Psoas muscle (tissue), 8 donors: ENCODE measurements around the gene FHDC1. TPM values are rescaled to one million over a fixed set of nuclear protein-coding genes. Genes with fewer than 3 reads are reported as not detected.

ENCODE experiments used
- ATAC-seq, 4 donors: fragments of 200-7000 bp; cut with Tn5 transposase; one replicate each; pipeline ENCODE4 v1.9.1; 2020; ENCODE audit warnings: moderate library complexity in 3 of 4, mild to moderate bottlenecking in 2 of 4
- DNase-seq, 2 donors: peaks; one replicate each; pipeline ENCODE4 v3.0.0-alpha.2; 2020
- H3K27ac ChIP-seq: fragments of 200-600 bp; one replicate; pipeline ENCODE4 v1.8.0; 2022
- H3K27me3 ChIP-seq, 3 donors: fragments of 200-600 bp in 1 of 3; one replicate each; pipeline versions ENCODE4 v1.6.1 to v1.8.0; 2013 to 2022; ENCODE audit warnings: low read length in 2 of 3, mild to moderate bottlenecking in 2 of 3, moderate library complexity in 1 of 3; ENCODE audit not compliant: insufficient read depth in 3 of 3
- H3K36me3 ChIP-seq, 2 donors: fragments of 200-600 bp in 1 of 2; one replicate each; pipeline versions ENCODE4 v1.6.1 to v1.8.0; 2013 to 2022; ENCODE audit warnings: low read depth in 1 of 2, mild to moderate bottlenecking in 1 of 2, moderate library complexity in 1 of 2; ENCODE audit not compliant: insufficient read depth in 1 of 2
- H3K4me1 ChIP-seq: fragments of 200-600 bp; one replicate; pipeline ENCODE4 v1.8.0; 2022
- H3K4me3 ChIP-seq: fragments of 200-600 bp; one replicate; pipeline ENCODE4 v1.8.0; 2022; ENCODE audit warnings: mild to moderate bottlenecking
- H3K9me3 ChIP-seq: fragments of 200-600 bp; one replicate; pipeline ENCODE4 v1.8.0; 2022
- CTCF ChIP-seq: fragments of 200-600 bp; IDR thresholded peaks from one replicate; pipeline ENCODE4 v1.8.0; 2022; ENCODE audit warnings: antibody characterized with exemption
- WGBS, 3 donors: extraction: QIAGEN DNeasy Blood & Tissue Kit; methylation state at CpG; one replicate each; pipeline versions ENCODE4 v1.1.6 to v1.1.7; 2013; 5-methylcytosine and 5-hydroxymethylcytosine counted together
- intact Hi-C, 2 donors: fragments of 100-400 bp; cut with DNase I; formaldehyde crosslinking; loops; one replicate each; pipeline versions ENCODE4 v1.11.0 to v1.14.2; 2022
- polyA plus RNA-seq, 3 donors: library from polyadenylated mRNA; stranded (reverse); fragments of 200-250 nt; gene quantifications; one replicate each; pipeline ENCODE4 v1.2.3, GENCODE V29; 2013
- total RNA-seq, 4 donors: library from RNA; stranded (reverse); fragmentation: NEBNext Ultra II Directional in 2 of 4; extraction: Animal tissue kit (Norgen Biotek cat#: 25700) in 2 of 4; gene quantifications; one replicate each; pipeline versions ENCODE4 v1.2.1 to v1.2.4, GENCODE V29; 2021 to 2023
- donor health status: healthy with polysubstance abuse.
- donor health status: DM: no; HTN: no; CAD: no; lungs with moderate emphysema.
- donor health status: Bipolar disorder and iron deficiency.
- donor health status: healthy.
- donor health status: DM: yes; HTN: yes; CAD: no.
- donor health status: DM: no; HTN: no; CAD: no.
- donor health status: DM: no; HTN: no; CAD: no.
- donor health status: DM: yes; HTN: yes; CAD: no.

FHDC1 gene
- total and polyA plus RNA-seq, 7 donors = 0.27 to 2.8 (median 0.38) TPM

- TF ChIP-seq CTCF = no peak
- no peaks in the 10 kb centered on the region for H3K36me3 ChIP-seq
- peaks cover 0 to 4% (median 0%) of the 10 kb centered on the region in 3 donors for H3K27me3 ChIP-seq
- H3K4me1 ChIP-seq = no peaks in the 10 kb centered on the region
- no peak for DNase-seq
- H3K27ac ChIP-seq = no peak overlapping the region
- no peak for ATAC-seq
- H3K4me3 ChIP-seq = no peak overlapping the region
- no peaks in the 10 kb centered on the region for H3K9me3 ChIP-seq
- intact Hi-C loops = no loop called here
- WGBS, 3 donors = 69 to 85% (median 78%) methylated on average over 12 of the region's 12 CpGs
These were observed 63.4 kb downstream of the FHDC1 start for GRCh38 chr4:152999346-153000075.

- intact Hi-C loops = no loop called here
These were observed 63.9 kb downstream of the FHDC1 start for GRCh38 chr4:153000076-153000420.

GRCh38 chr4:153001626-153002025 is 65.5 kb downstream of the FHDC1 start:
- ATAC-seq (no peak), DNase-seq (no peak)
- Histone ChIP-seq H3K4me3 (no peak overlapping the region), H3K36me3 (no peaks in the 10 kb centered on the region), H3K27me3 (no peaks in the 10 kb centered on the region), H3K4me1 (no peaks in the 10 kb centered on the region), H3K27ac (no peak overlapping the region), H3K9me3 (no peaks in the 10 kb centered on the region)
- WGBS, 3 donors = 39 to 61% (median 48%) methylated on average over 5 of the region's 5 CpGs
- no peak for TF ChIP-seq CTCF
- intact Hi-C loops = no loop called here

More at GRCh38 chr4:153000076-153000420, 63.9 kb downstream of the FHDC1 start:
- Histone ChIP-seq H3K9me3 (no peaks in the 10 kb centered on the region), H3K4me1 (no peaks in the 10 kb centered on the region), H3K36me3 (no peaks in the 10 kb centered on the region), H3K27ac (no peak overlapping the region), H3K27me3 (peaks cover 0 to 4% (median 0%) of the 10 kb centered on the region in 3 donors), H3K4me3 (no peak overlapping the region)
- ATAC-seq = no peak
- no peak for DNase-seq
- 32 to 60% (median 50%) methylated on average over 1 of the region's 1 CpG for WGBS, 3 donors
- no peak for TF ChIP-seq CTCF

- no peak overlapping the region for H3K27ac ChIP-seq
- H3K9me3 ChIP-seq = no peaks in the 10 kb centered on the region
- no peaks in the 10 kb centered on the region for H3K4me1 ChIP-seq
- no peak overlapping the region for H3K4me3 ChIP-seq
- H3K27me3 ChIP-seq = no peaks in the 10 kb centered on the region
- no peaks in the 10 kb centered on the region for H3K36me3 ChIP-seq
- intact Hi-C loops = no loop called here
- TF ChIP-seq CTCF = no peak
- DNase-seq (no peak), ATAC-seq (no peak)
- 22 to 48% (median 31%) methylated on average over 2 of the region's 2 CpGs for WGBS, 3 donors
These were observed 66.0 kb downstream of the FHDC1 start for GRCh38 chr4:153002110-153002509.
